GM23338 (cell line): ENCODE data around the gene REEP3. TPM values are rescaled to one million over a fixed set of nuclear protein-coding genes. Genes with fewer than 3 reads are reported as not detected.
A peak's percentile ranks its signal among the peaks of the same experiment; 100 is the strongest.

Source experiments
- ATAC-seq: fragments of 200-7000 bp; cut with Tn5 transposase; 3 replicates; pipeline ENCODE4 v1.9.1; 2020
- DNase-seq: peaks from one replicate; pipeline ENCODE4 v3.0.0-alpha.2; 2015; ENCODE audit warnings: low spot score
- H2AFZ ChIP-seq: fragments of 200-600 bp; sonication (generic); 2 replicates; pipeline ENCODE4 v1.8.0; 2016; ENCODE audit warnings: antibody characterized with exemption, mild to moderate bottlenecking, moderate library complexity
- H3F3A ChIP-seq: fragments of 200-600 bp; sonication (generic); replicated peaks from 2 replicates; pipeline ENCODE4 v1.8.0; 2017; ENCODE audit warnings: antibody characterized with exemption, mixed run types, low read depth
- H3K27ac ChIP-seq: fragments of 200-600 bp; sonication (generic); 2 replicates; pipeline ENCODE4 v1.6.1; 2016; ENCODE audit warnings: low read depth
- H3K27me3 ChIP-seq: fragments of 200-600 bp; sonication (generic); 2 replicates; pipeline ENCODE4 v1.8.0; 2016; ENCODE audit warnings: mild to moderate bottlenecking, mixed run types, moderate library complexity; ENCODE audit not compliant: insufficient read depth
- H3K36me3 ChIP-seq: fragments of 200-600 bp; sonication (generic); 2 replicates; pipeline ENCODE4 v1.8.0; 2016; ENCODE audit warnings: mild to moderate bottlenecking; ENCODE audit not compliant: insufficient read depth
- H3K4me1 ChIP-seq: fragments of 200-600 bp; sonication (generic); 2 replicates; pipeline ENCODE4 v1.8.0; 2016; ENCODE audit warnings: mild to moderate bottlenecking, moderate library complexity; ENCODE audit not compliant: insufficient read depth
- H3K4me2 ChIP-seq: fragments of 200-600 bp; sonication (generic); 2 replicates; pipeline ENCODE4 v1.7.1; 2017; ENCODE audit warnings: mixed run types
- H3K4me3 ChIP-seq: fragments of 200-600 bp; sonication (generic); 2 replicates; pipeline ENCODE4 v1.6.1; 2016; ENCODE audit warnings: mixed run types
- H3K79me2 ChIP-seq: fragments of 200-600 bp; sonication (generic); replicated peaks from 2 replicates; pipeline ENCODE4 v1.8.0; 2017; ENCODE audit warnings: mild to moderate bottlenecking; ENCODE audit not compliant: insufficient read depth
- H3K9me2 ChIP-seq: fragments of 200-600 bp; sonication (generic); 2 replicates; pipeline ENCODE4 v1.8.0; 2017; ENCODE audit not compliant: insufficient read depth
- H4K20me1 ChIP-seq: fragments of 200-600 bp; sonication (generic); replicated peaks from 2 replicates; pipeline ENCODE4 v1.8.0; 2017; ENCODE audit warnings: mild to moderate bottlenecking; ENCODE audit not compliant: insufficient read depth
- H3K27ac Mint-ChIP-seq: 2 replicates; pipeline ENCODE4 v1.8.0; 2020; ENCODE audit warnings: inconsistent platforms, mild to moderate bottlenecking, moderate library complexity, mixed read lengths
- H3K27me3 Mint-ChIP-seq: 3 replicates; pipeline ENCODE4 v1.8.0; 2022; ENCODE audit warnings: low read depth, mild to moderate bottlenecking, moderate library complexity, mixed read lengths, inconsistent platforms; ENCODE audit not compliant: insufficient read depth, poor library complexity
- H3K36me3 Mint-ChIP-seq: 3 replicates; pipeline ENCODE4 v1.8.0; 2021; ENCODE audit warnings: low read depth, mild to moderate bottlenecking, inconsistent platforms, moderate library complexity, mixed read lengths
- H3K4me1 Mint-ChIP-seq: 3 replicates; pipeline ENCODE4 v1.8.0; 2020; ENCODE audit warnings: mild to moderate bottlenecking, inconsistent platforms, mixed read lengths
- H3K4me3 Mint-ChIP-seq: 3 replicates; pipeline ENCODE4 v1.8.0; 2021; ENCODE audit warnings: moderate library complexity, mild to moderate bottlenecking, inconsistent platforms, mixed read lengths
- H3K9me3 Mint-ChIP-seq: 3 replicates; pipeline ENCODE4 v1.8.0; 2020; ENCODE audit warnings: moderate library complexity, mild to moderate bottlenecking, inconsistent platforms, mixed read lengths
- ETS1 ChIP-seq: IDR thresholded peaks from 2 replicates; pipeline ENCODE4 v1.6.1; 2016; ENCODE audit warnings: antibody characterized with exemption
- JUNB ChIP-seq: IDR thresholded peaks from one replicate; pipeline ENCODE4 v1.6.1; 2016; ENCODE audit warnings: antibody characterized with exemption; ENCODE audit not compliant: unreplicated experiment
- NANOG ChIP-seq: IDR thresholded peaks from 2 replicates; pipeline ENCODE4 v1.6.1; 2016; ENCODE audit warnings: antibody characterized with exemption, borderline replicate concordance
- POLR2AphosphoS5 ChIP-seq: IDR thresholded peaks from 2 replicates; pipeline ENCODE4 v1.6.1; 2016; ENCODE audit warnings: antibody characterized with exemption, low read depth
- REST ChIP-seq: IDR thresholded peaks from one replicate; pipeline ENCODE4 v1.6.1; 2018; ENCODE audit warnings: antibody characterized with exemption; ENCODE audit not compliant: unreplicated experiment
- STAT1 ChIP-seq: IDR thresholded peaks from one replicate; pipeline ENCODE4 v1.6.1; 2016; ENCODE audit warnings: antibody characterized with exemption; ENCODE audit not compliant: unreplicated experiment
- ZNF114 ChIP-seq: fragments of 250-450 bp; sonication (Bioruptor Pico); IDR thresholded peaks from 2 replicates; pipeline ENCODE4 v1.5.0; 2020; ENCODE audit warnings: mild to moderate bottlenecking, moderate library complexity
- ZNF331 ChIP-seq: fragments of 250-450 bp; sonication (Bioruptor Pico); IDR thresholded peaks from 2 replicates; pipeline ENCODE4 v1.5.0; 2020; ENCODE audit warnings: low read depth, mild to moderate bottlenecking, moderate library complexity
- long read RNA-seq: library from polyadenylated mRNA; unstranded; transcript quantifications from one replicate; pipeline ENCODE4 v2.0.0, GENCODE V29; 2020; ENCODE audit not compliant: unreplicated experiment
- polyA plus RNA-seq: library from polyadenylated mRNA; unstranded; fragments of >200 nt; fragmentation: Nextera tagmentation; extraction: Ambion mirVana; gene quantifications from 2 replicates; pipeline ENCODE4 v1.2.1, GENCODE V29; 2016
- total RNA-seq: library from RNA; depleted of rRNA; stranded (reverse); fragments of >200 nt; shearing (Covaris generic); gene quantifications from 2 replicates; pipeline ENCODE4 v1.2.3, GENCODE V29; 2014; rRNA removed

REEP3 gene
- 29.5 and 31.9 TPM in 2 replicates for total RNA-seq
- polyA plus RNA-seq: 47.2 and 48.7 TPM in 2 replicates
- long read RNA-seq, full-length matches to known transcripts: 3 of 16 reads
- long read RNA-seq, partial matches to known transcripts: 7 of 16 reads
- long read RNA-seq, other reads (novel, unspliced or antisense): 6 of 16 reads

- H3K4me1 Mint-ChIP-seq: peaks cover 46% of the 10 kb centered on the region
- Histone ChIP-seq H3K4me3 (peak within 1 kb of the TSS; percentile 71), H4K20me1 (peaks cover 20% of the 10 kb centered on the region), H3K4me1 (peaks cover 52% of the 10 kb centered on the region), H3K27ac (peak within 1 kb of the TSS; percentile 99), H3K27me3 (no peaks in the 10 kb centered on the region), H3F3A (peaks cover 6% of the 10 kb centered on the region; the same call in 1 of the 2 replicates), H2AFZ (peak within 1 kb of the TSS; percentile 63; the same call in 1 of the 2 replicates), H3K79me2 (peaks cover 84% of the 10 kb centered on the region), H3K36me3 (no peaks in the 10 kb centered on the region), H3K9me2 (no peaks in the 10 kb centered on the region), H3K4me2 (peak within 1 kb of the TSS; percentile 79)
- DNase-seq: peak; percentile 85
- H3K27ac Mint-ChIP-seq: peak within 1 kb of the TSS; percentile 89
- no peaks in the 10 kb centered on the region for H3K27me3 Mint-ChIP-seq
- no peaks in the 10 kb centered on the region for H3K9me3 Mint-ChIP-seq
- ATAC-seq: peak; percentile 87
- TF ChIP-seq POLR2AphosphoS5 (peak; percentile 79), JUNB (no peak)
- H3K36me3 Mint-ChIP-seq: peaks cover 2% of the 10 kb centered on the region; the same call in 1 of the 3 replicates
- peak within 1 kb of the TSS; percentile 84 for H3K4me3 Mint-ChIP-seq
Measured at GRCh38 chr10:63520500-63521415, at the start of gene REEP3. Gene REEP3, plus strand, starts transcription at chr10:63521401. Its CDS starts 145 bp downstream, at chr10:63521546.

GRCh38 chr10:63474488-63474887 lies 46.7 kb upstream of the REEP3 start:
- H3K27ac ChIP-seq: no peak overlapping the region
- H4K20me1 ChIP-seq: no peaks in the 10 kb centered on the region
- no peaks in the 10 kb centered on the region for H3K27me3 Mint-ChIP-seq
- no peaks in the 10 kb centered on the region for H3K36me3 Mint-ChIP-seq
- no peak overlapping the region for H3K27ac Mint-ChIP-seq
- H3K27me3 ChIP-seq: no peaks in the 10 kb centered on the region
- ATAC-seq: no peak
- peaks cover 95% of the 10 kb centered on the region for H3K79me2 ChIP-seq
- H3K4me3 ChIP-seq: no peak overlapping the region
- peaks cover 25% of the 10 kb centered on the region for H3K4me1 Mint-ChIP-seq
- TF ChIP-seq STAT1 (no peak), ZNF114 (CRISPR knock-in tag) (no peak)
- H3K4me1 ChIP-seq: peaks cover 32% of the 10 kb centered on the region
- no peak overlapping the region for H2AFZ ChIP-seq
- DNase-seq: no peak
- no peaks in the 10 kb centered on the region for H3K9me2 ChIP-seq
- H3F3A ChIP-seq: no peaks in the 10 kb centered on the region
- no peaks in the 10 kb centered on the region for H3K36me3 ChIP-seq
- no peak overlapping the region for H3K4me2 ChIP-seq
- no peaks in the 10 kb centered on the region for H3K9me3 Mint-ChIP-seq
- no peak overlapping the region for H3K4me3 Mint-ChIP-seq

- no peak overlapping the region for H3K4me3 ChIP-seq
- no peaks in the 10 kb centered on the region for H3K27me3 ChIP-seq
- no peaks in the 10 kb centered on the region for H3K27me3 Mint-ChIP-seq
- no peaks in the 10 kb centered on the region for H4K20me1 ChIP-seq
- H3K4me2 ChIP-seq: peak overlapping the region; percentile 68
- H3K79me2 ChIP-seq: peaks cover 96% of the 10 kb centered on the region
- no peak overlapping the region for H2AFZ ChIP-seq
- H3K36me3 Mint-ChIP-seq: no peaks in the 10 kb centered on the region
- H3K4me1 ChIP-seq: peaks cover 32% of the 10 kb centered on the region
- no peaks in the 10 kb centered on the region for H3K9me3 Mint-ChIP-seq
- ATAC-seq (no peak), DNase-seq (no peak)
- no peak overlapping the region for H3K4me3 Mint-ChIP-seq
- no peak for TF ChIP-seq ETS1
- no peak for TF ChIP-seq ZNF331 (CRISPR knock-in tag)
- no peak for TF ChIP-seq NANOG
- TF ChIP-seq REST: no peak
- no peaks in the 10 kb centered on the region for H3K36me3 ChIP-seq
- H3F3A ChIP-seq: no peaks in the 10 kb centered on the region
- peaks cover 30% of the 10 kb centered on the region for H3K4me1 Mint-ChIP-seq
- H3K27ac ChIP-seq: peak overlapping the region; percentile 51
- no peaks in the 10 kb centered on the region for H3K9me2 ChIP-seq
- no peak overlapping the region for H3K27ac Mint-ChIP-seq
Measured at GRCh38 chr10:63477927-63478326, 43.3 kb upstream of the REEP3 start.
